HG03039 (cell line): ENCODE data around the gene SEPHS2.
A peak's percentile ranks its signal among the peaks of the same experiment; 100 is the strongest.

Experiments
- ATAC-seq: cut with Tn5 transposase; IDR thresholded peaks from one replicate; pipeline ENCODE4 v1.9.1; 2021; ENCODE audit warnings: mild to moderate bottlenecking, moderate library complexity; ENCODE audit not compliant: unreplicated experiment

SEPHS2 gene

GRCh38 chr16:30430428-30430970 is 15.2 kb downstream of the SEPHS2 start:
- no peak for ATAC-seq

GRCh38 chr16:30429678-30430427 is 15.8 kb downstream of the SEPHS2 start, which contains the start of gene DCTPP1:
Gene DCTPP1, minus strand, starts transcription at chr16:30430030. Its CDS starts 50 bp downstream, at chr16:30429980.
- peak; percentile 97 for ATAC-seq

- no peak for ATAC-seq
These were observed 16.3 kb downstream of the SEPHS2 start for GRCh38 chr16:30429418-30429677.

- ATAC-seq, result no peak
These were observed 17.6 kb downstream of the SEPHS2 start for GRCh38 chr16:30428055-30428454.

GRCh38 chr16:30421010-30421409 is 24.7 kb downstream of the SEPHS2 start:
- no peak for ATAC-seq

- no peak for ATAC-seq
These were observed 27.1 kb downstream of the SEPHS2 start for GRCh38 chr16:30418350-30419181.

GRCh38 chr16:30417529-30418349 is 27.9 kb downstream of the SEPHS2 start:
- ATAC-seq, result peak; percentile 74

GRCh38 chr16:30416624-30417528 is 28.8 kb downstream of the SEPHS2 start:
- ATAC-seq, result no peak

- no peak for ATAC-seq
These were observed 29.5 kb downstream of the SEPHS2 start for GRCh38 chr16:30416047-30416603.

- ATAC-seq, result no peak
These were observed 31.5 kb downstream of the SEPHS2 start for GRCh38 chr16:30414159-30414558.

GRCh38 chr16:30413112-30413806 is 32.4 kb downstream of the SEPHS2 start:
- no peak for ATAC-seq

- ATAC-seq, result no peak
These were observed 36.3 kb downstream of the SEPHS2 start for GRCh38 chr16:30409125-30410060.

GRCh38 chr16:30407804-30408534 is 37.7 kb downstream of the SEPHS2 start:
- ATAC-seq, result no peak

- ATAC-seq, result peak; percentile 60
These were observed 38.4 kb downstream of the SEPHS2 start, which contains the start of gene ZNF771 for GRCh38 chr16:30407102-30407803. Gene ZNF771, plus strand, starts transcription at chr16:30407606. Its CDS starts 448 bp downstream, at chr16:30408054.

- ATAC-seq, result no peak
These were observed 38.9 kb downstream of the SEPHS2 start for GRCh38 chr16:30406795-30407101.

GRCh38 chr16:30401768-30402425 is 43.8 kb downstream of the SEPHS2 start:
- ATAC-seq, result no peak
